Activated naive CD4-positive, alpha-beta T cell treated with anti-CD3 and anti-CD28 coated beads, Interleukin-2, amount 50 U/mL, for 24 hours (primary cell): Measurements from ENCODE around the gene CFDP1.

Source experiments
- H3K27ac Mint-ChIP-seq: one replicate; pipeline ENCODE4 v1.8.0; 2021; ENCODE audit warnings: mild to moderate bottlenecking, mixed read lengths
- H3K27me3 Mint-ChIP-seq: one replicate; pipeline ENCODE4 v1.8.0; 2021; ENCODE audit warnings: mixed read lengths
- H3K36me3 Mint-ChIP-seq: one replicate; pipeline ENCODE4 v1.8.0; 2021; ENCODE audit warnings: mixed read lengths
- H3K4me1 Mint-ChIP-seq: one replicate; pipeline ENCODE4 v1.8.0; 2021; ENCODE audit warnings: mixed read lengths
- H3K4me3 Mint-ChIP-seq: one replicate; pipeline ENCODE4 v1.8.0; 2021; ENCODE audit warnings: mild to moderate bottlenecking, mixed read lengths
- H3K9me3 Mint-ChIP-seq: one replicate; pipeline ENCODE4 v1.8.0; 2021; ENCODE audit warnings: mixed read lengths

CFDP1 gene

DNA sequence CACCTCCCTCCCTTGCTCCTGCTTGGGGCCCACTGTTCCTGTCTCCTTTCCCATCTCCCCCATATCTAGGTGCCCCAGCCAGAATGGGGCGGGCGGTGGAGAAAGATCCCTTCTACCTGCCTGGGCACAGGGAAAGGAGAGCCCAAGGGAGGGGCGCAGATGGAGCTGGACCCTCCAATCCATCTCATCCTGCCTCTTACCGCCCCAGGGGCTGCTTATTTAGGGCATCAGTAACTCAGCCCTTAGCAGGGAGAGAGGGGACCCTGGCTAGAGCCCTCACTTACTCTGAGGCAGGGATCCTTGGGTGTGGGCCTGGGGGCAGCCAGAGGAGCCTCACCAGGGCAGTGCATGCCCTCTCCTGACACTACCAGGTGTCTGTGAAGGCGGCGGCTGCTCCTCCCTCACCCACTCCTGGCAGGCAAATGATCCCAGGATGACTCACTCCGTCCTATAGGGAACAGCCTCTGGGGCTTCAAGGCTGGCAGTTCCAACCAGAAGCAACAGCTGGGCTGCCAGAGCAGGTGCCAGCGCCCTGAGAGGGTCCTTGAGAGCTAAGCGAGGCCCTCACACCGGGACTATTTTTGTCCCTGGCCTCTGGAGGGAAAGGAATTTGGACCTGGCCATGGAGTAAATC is 165.6 kb downstream of the CFDP1 start:
- H3K9me3 Mint-ChIP-seq: no peaks in the 10 kb centered on the region
- peaks cover 13% of the 10 kb centered on the region for H3K4me1 Mint-ChIP-seq
- H3K27me3 Mint-ChIP-seq: peaks cover 21% of the 10 kb centered on the region
- no peaks in the 10 kb centered on the region for H3K36me3 Mint-ChIP-seq
- no peak overlapping the region for H3K4me3 Mint-ChIP-seq
- H3K27ac Mint-ChIP-seq: no peak overlapping the region

- no peaks in the 10 kb centered on the region for H3K9me3 Mint-ChIP-seq
- peak overlapping the region; percentile 83 for H3K4me3 Mint-ChIP-seq
- H3K27ac Mint-ChIP-seq: no peak overlapping the region
- peaks cover 13% of the 10 kb centered on the region for H3K4me1 Mint-ChIP-seq
- H3K27me3 Mint-ChIP-seq: peaks cover 24% of the 10 kb centered on the region
- no peaks in the 10 kb centered on the region for H3K36me3 Mint-ChIP-seq
Observed at GRCh38 chr16:75266738-75267630, 166.3 kb downstream of the CFDP1 start.

DNA sequence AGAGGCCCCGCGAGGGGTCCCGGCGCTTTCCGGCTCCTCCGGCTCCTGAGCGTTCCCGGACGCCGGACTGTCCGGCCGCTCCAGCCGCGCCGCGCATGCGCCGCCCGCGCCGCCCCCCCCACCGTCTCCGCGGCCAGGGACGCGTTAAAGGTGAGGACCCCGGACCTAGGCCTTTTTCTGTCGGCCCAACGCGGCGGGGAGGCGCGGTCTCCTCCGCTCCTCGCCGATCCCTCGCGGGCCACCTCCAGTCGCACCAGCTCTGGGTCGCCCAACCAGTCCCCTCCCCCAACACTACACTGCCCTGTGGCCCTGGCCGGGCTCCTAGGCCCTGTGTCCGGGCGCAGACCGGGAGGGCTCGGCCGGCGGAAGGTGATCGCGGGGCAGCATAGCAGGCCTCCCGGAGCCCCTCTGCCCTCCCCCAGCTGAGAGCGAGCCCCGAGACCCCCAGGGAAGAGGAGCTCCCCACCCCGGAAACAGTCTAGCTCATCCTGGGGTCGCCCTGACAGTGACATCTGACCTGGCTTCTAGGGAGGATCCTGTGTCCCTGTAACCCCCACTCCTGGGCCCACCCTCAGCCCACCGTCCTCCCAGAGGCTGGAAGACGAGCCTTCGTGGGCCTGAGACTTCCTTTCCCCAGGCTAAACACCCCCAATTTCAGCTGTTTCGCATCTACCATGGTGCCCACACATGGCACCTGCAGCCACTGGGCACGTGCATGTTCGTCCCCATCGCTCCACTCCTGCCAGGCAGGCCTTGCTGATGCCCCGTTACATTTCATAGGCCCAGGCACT is 167.2 kb downstream of the CFDP1 start:
- Mint-ChIP-seq H3K4me3 (peak overlapping the region; percentile 83), H3K9me3 (no peaks in the 10 kb centered on the region), H3K27ac (no peak overlapping the region), H3K36me3 (no peaks in the 10 kb centered on the region), H3K4me1 (peaks cover 13% of the 10 kb centered on the region), H3K27me3 (peaks cover 26% of the 10 kb centered on the region)

- no peaks in the 10 kb centered on the region for H3K9me3 Mint-ChIP-seq
- peak overlapping the region; percentile 77 for H3K4me3 Mint-ChIP-seq
- H3K36me3 Mint-ChIP-seq: no peaks in the 10 kb centered on the region
- H3K4me1 Mint-ChIP-seq: peaks cover 13% of the 10 kb centered on the region
- peaks cover 26% of the 10 kb centered on the region for H3K27me3 Mint-ChIP-seq
- no peak overlapping the region for H3K27ac Mint-ChIP-seq
Observed at GRCh38 chr16:75264999-75265910, 168.0 kb downstream of the CFDP1 start.

GRCh38 chr16:75264457-75264998 is 168.8 kb downstream of the CFDP1 start:
- H3K4me1 Mint-ChIP-seq: peaks cover 13% of the 10 kb centered on the region
- H3K36me3 Mint-ChIP-seq: no peaks in the 10 kb centered on the region
- H3K27me3 Mint-ChIP-seq: peaks cover 25% of the 10 kb centered on the region
- no peak overlapping the region for H3K27ac Mint-ChIP-seq
- peak overlapping the region; percentile 77 for H3K4me3 Mint-ChIP-seq
- H3K9me3 Mint-ChIP-seq: no peaks in the 10 kb centered on the region

- Mint-ChIP-seq H3K9me3 (no peaks in the 10 kb centered on the region), H3K4me3 (peak overlapping the region; percentile 77), H3K36me3 (no peaks in the 10 kb centered on the region), H3K27me3 (peaks cover 23% of the 10 kb centered on the region), H3K27ac (no peak overlapping the region), H3K4me1 (peaks cover 13% of the 10 kb centered on the region)
Observed at GRCh38 chr16:75263963-75264445, 169.3 kb downstream of the CFDP1 start.

GRCh38 chr16:75263291-75263962 is 169.9 kb downstream of the CFDP1 start:
- Mint-ChIP-seq H3K36me3 (no peaks in the 10 kb centered on the region), H3K9me3 (no peaks in the 10 kb centered on the region), H3K4me3 (no peak overlapping the region), H3K27me3 (peaks cover 23% of the 10 kb centered on the region), H3K4me1 (peaks cover 13% of the 10 kb centered on the region), H3K27ac (no peak overlapping the region)

GRCh38 chr16:75262800-75263127 is 170.5 kb downstream of the CFDP1 start:
- no peak overlapping the region for H3K27ac Mint-ChIP-seq
- no peak overlapping the region for H3K4me3 Mint-ChIP-seq
- H3K36me3 Mint-ChIP-seq: no peaks in the 10 kb centered on the region
- H3K27me3 Mint-ChIP-seq: peaks cover 25% of the 10 kb centered on the region
- peaks cover 13% of the 10 kb centered on the region for H3K4me1 Mint-ChIP-seq
- H3K9me3 Mint-ChIP-seq: no peaks in the 10 kb centered on the region

DNA sequence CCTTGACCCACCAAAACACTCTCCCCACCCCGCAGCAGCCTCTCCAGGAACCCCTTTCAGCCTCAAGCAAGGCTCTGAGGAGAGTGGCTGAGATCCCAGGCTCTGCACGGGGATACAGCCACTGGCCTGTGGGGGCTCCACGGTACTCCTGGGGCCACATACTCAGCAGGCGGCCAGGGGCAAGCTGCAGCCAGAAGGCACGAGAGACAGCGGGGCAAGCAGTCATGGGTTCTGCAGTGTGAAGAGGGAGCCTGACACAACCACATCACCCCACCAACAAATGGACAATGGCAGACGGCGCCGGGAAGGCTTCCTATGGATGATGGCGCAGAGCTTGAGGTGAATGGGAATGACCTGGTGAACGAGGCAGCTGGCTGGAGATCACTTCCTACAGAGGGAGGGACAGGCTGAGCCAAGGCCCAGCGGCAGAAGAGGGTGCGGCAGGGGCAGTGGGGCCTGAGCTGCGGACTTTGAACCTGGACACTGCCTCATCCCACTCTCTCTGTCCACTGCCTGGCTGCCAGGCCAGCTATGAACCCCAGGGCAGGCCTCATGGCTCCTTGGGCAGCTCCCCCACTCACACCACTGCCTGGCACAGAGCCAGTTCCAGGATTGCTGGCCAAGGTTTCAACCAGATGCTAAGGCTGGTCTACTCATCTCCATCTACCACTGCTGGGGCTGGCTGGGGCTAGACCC is 171.1 kb downstream of the CFDP1 start:
- Mint-ChIP-seq H3K4me3 (no peak overlapping the region), H3K36me3 (no peaks in the 10 kb centered on the region), H3K4me1 (peaks cover 13% of the 10 kb centered on the region), H3K9me3 (no peaks in the 10 kb centered on the region), H3K27me3 (peaks cover 25% of the 10 kb centered on the region), H3K27ac (no peak overlapping the region)

GRCh38 chr16:75261590-75262078 is 171.7 kb downstream of the CFDP1 start:
- H3K4me3 Mint-ChIP-seq: no peak overlapping the region
- H3K36me3 Mint-ChIP-seq: no peaks in the 10 kb centered on the region
- peaks cover 13% of the 10 kb centered on the region for H3K4me1 Mint-ChIP-seq
- no peaks in the 10 kb centered on the region for H3K9me3 Mint-ChIP-seq
- no peak overlapping the region for H3K27ac Mint-ChIP-seq
- H3K27me3 Mint-ChIP-seq: peaks cover 25% of the 10 kb centered on the region

GRCh38 chr16:75260851-75261589 is 172.3 kb downstream of the CFDP1 start:
- Mint-ChIP-seq H3K4me1 (peaks cover 9% of the 10 kb centered on the region), H3K9me3 (no peaks in the 10 kb centered on the region), H3K36me3 (no peaks in the 10 kb centered on the region), H3K27me3 (peaks cover 22% of the 10 kb centered on the region), H3K27ac (no peak overlapping the region), H3K4me3 (no peak overlapping the region)

DNA sequence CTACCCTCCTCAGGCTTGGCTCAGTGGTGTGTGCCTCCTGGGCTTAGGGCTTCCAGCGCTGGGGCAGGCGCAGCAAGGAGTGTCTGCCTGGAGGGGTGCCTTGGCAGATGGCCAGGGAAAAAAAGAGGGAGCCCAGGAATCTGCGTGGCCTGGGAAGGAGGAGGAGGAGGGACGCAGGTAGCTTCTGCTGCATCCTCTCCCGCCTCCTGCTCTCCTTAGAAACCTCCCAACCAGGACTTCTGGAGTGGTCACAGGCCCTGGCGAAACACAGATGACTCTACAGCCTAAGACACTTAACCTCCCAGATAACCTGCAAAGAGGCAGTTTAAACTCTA is 174.5 kb downstream of the CFDP1 start:
- H3K9me3 Mint-ChIP-seq: no peaks in the 10 kb centered on the region
- no peaks in the 10 kb centered on the region for H3K36me3 Mint-ChIP-seq
- no peaks in the 10 kb centered on the region for H3K4me1 Mint-ChIP-seq
- H3K27me3 Mint-ChIP-seq: peaks cover 20% of the 10 kb centered on the region
- H3K27ac Mint-ChIP-seq: no peak overlapping the region
- H3K4me3 Mint-ChIP-seq: no peak overlapping the region
